AG09319 (cell line): ENCODE measurements around the gene ABCA5.
"Not testable (repeated sequence)": the region's sequence is repeated elsewhere in the genome, so short reads cannot be mapped to it uniquely, and the experiment has no call there.

ENCODE experiments used
- DNase-seq: peaks from one replicate; pipeline ENCODE4 v3.0.0-alpha.2; 2010; ENCODE audit warnings: low read depth; ENCODE audit errors: extremely low read depth
- TF ChIP-seq, protein P1 (sequence below): IDR thresholded peaks from 2 replicates; pipeline ENCODE4 v1.5.1; 2011; ENCODE audit warnings: low read depth, mild to moderate bottlenecking, inconsistent platforms, low read length, moderate library complexity

Gene ABCA5

DNA sequence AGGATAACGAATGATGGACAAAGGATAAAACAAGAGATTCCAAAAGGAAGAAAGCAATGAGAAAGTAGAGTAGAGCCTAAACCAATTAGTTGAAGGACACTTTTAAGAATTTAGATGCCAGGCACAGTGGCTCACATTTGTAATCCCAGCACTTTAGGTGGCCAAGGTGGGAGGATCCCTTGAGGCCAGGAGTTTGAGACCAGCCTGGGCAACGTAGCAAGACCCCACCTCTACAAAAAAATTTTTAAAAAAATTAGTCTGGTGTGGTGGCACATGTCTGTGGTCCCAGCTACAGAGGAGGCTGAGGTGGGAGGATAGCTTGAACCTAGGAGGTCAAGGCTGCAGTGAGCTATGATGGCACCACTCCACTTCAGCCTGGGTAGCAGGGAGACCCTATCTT is 118.3 kb downstream of the ABCA5 start:
- TF ChIP-seq, protein P1, sequence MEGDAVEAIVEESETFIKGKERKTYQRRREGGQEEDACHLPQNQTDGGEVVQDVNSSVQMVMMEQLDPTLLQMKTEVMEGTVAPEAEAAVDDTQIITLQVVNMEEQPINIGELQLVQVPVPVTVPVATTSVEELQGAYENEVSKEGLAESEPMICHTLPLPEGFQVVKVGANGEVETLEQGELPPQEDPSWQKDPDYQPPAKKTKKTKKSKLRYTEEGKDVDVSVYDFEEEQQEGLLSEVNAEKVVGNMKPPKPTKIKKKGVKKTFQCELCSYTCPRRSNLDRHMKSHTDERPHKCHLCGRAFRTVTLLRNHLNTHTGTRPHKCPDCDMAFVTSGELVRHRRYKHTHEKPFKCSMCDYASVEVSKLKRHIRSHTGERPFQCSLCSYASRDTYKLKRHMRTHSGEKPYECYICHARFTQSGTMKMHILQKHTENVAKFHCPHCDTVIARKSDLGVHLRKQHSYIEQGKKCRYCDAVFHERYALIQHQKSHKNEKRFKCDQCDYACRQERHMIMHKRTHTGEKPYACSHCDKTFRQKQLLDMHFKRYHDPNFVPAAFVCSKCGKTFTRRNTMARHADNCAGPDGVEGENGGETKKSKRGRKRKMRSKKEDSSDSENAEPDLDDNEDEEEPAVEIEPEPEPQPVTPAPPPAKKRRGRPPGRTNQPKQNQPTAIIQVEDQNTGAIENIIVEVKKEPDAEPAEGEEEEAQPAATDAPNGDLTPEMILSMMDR, result no peak

DNA sequence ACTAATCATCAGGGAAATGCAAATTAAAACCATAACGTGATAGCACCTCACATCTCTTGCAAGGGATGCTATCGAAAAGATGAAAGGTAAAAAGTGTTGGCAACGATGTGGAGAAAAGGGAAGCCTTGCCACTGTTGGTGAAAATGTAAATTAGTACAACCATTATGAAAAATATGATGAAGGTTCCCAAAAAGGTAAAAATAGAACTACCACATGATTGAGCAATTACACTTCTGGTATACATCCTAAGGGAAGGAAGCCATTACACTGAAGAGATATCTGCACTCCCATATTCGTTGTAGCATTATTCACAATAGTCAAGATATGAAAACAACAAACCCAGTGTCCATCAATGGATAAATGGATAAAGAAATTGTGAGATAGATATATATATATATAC is 119.8 kb downstream of the ABCA5 start:
- TF ChIP-seq, protein P1, result no peak
- DNase-seq, result no peak

More for the DNA sequence above, 118.3 kb downstream of the ABCA5 start:
- DNase-seq, result no peak

DNA sequence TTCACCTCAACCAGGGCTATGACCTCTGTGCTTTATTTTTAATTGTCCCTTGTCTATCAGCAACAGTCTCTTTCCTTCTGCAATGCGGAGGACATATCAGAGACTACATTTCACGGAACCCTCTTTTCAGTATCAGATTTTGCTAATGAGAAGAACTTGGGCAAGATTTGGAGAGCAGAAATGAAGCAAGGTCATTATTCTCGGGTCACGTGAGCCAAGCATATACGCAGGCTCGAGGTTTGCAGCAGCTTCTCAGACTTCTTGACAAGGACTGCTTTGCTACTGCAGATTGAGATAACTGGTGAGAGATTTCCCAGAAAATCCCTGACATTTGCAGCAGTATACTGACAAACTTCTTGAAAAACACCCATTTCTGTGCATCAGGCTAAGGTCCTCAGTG is 128.7 kb downstream of the ABCA5 start:
- TF ChIP-seq, protein P1, result no peak
- DNase-seq, result no peak

DNA sequence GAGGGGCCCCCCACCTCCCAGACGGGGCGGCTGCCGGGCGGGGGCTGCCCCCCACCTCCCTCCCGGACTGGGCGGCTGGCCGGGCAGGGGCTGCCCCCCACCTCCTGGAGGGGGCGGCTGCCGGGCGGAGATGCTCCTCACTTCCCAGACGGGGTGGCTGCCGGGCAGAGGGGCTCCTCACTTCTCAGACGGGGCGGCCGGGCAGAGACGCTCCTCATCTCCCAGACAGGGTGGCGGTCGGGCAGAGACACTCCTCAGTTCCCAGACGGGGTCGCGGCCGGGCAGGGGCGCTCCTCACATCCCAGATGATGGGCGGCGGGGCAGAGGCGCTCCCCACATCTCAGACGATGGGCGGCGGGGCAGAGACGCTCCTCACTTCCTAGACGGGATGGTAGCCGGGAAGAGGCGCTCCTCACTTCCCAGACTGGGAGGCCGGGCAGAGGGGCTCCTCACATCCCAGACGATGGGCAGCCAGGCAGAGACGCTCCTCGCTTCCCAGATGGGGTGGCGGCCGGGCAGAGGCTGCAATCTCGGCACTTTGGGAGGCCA is 130.8 kb downstream of the ABCA5 start:
- DNase-seq, result not testable (repeated sequence)
